ENCODE data around the gene PDIA5. TPM values are rescaled to one million over a fixed set of nuclear protein-coding genes. Genes with fewer than 3 reads are reported as not detected.

The PDIA5 gene
- total RNA-seq, 2 donors from 2014 or later: 36.5 to 40.1 TPM

GRCh38 chr3:123186695-123187094 lies 119.9 kb downstream of the PDIA5 start:
- no peak overlapping the region for H3K9ac ChIP-seq (ENCODE audit: low read depth in 2 of 2, low read length in 2 of 2)

GRCh38 chr3:123188058-123188457 lies 121.2 kb downstream of the PDIA5 start:
- Histone ChIP-seq H3K4me1 (no peaks in the 10 kb centered on the region), H3K9me3 (no peaks in the 10 kb centered on the region), H3K36me3 (no peaks in the 10 kb centered on the region), H3K27ac (no peak overlapping the region), H3K27me3 (no peaks in the 10 kb centered on the region), H3K4me3 (no peak overlapping the region), H3K9ac (ENCODE audit: low read depth in 2 of 2, low read length in 2 of 2) (no peak overlapping the region)
- no peak for TF ChIP-seq CTCF (IDR thresholded peaks at IDR 0.05)
- intact Hi-C loops (cut with DNase I): loop anchor here (10.0 kb wide), 1 partner anchor 163 kb away; the partner anchor contains the start of gene SEMA5B
- DNase-seq: no peak

More at GRCh38 chr3:123186695-123187094, 119.9 kb downstream of the PDIA5 start:
- no peak for TF ChIP-seq CTCF (IDR thresholded peaks at IDR 0.05)
- Histone ChIP-seq H3K4me3 (no peak overlapping the region), H3K27me3 (no peaks in the 10 kb centered on the region), H3K36me3 (no peaks in the 10 kb centered on the region), H3K27ac (no peak overlapping the region), H3K4me1 (no peaks in the 10 kb centered on the region), H3K9me3 (no peaks in the 10 kb centered on the region)
- intact Hi-C loops (cut with DNase I): loop anchor here (10.0 kb wide), 1 partner anchor 162 kb away; the partner anchor contains the start of gene SEMA5B
- no peak for DNase-seq

- Histone ChIP-seq H3K4me1 (no peaks in the 10 kb centered on the region), H3K27ac (no peak overlapping the region), H3K9ac (ENCODE audit: low read depth in 2 of 2, low read length in 2 of 2) (no peak overlapping the region), H3K27me3 (no peaks in the 10 kb centered on the region), H3K9me3 (no peaks in the 10 kb centered on the region), H3K4me3 (no peak overlapping the region), H3K36me3 (no peaks in the 10 kb centered on the region)
- intact Hi-C loops (cut with DNase I): loop anchor here (10.0 kb wide), 1 partner anchor 249 kb away; no protein-coding TSS in a partner anchor
- DNase-seq: no peak
- TF ChIP-seq CTCF (IDR thresholded peaks at IDR 0.05): no peak
Measured at GRCh38 chr3:123193448-123194101, 126.8 kb downstream of the PDIA5 start.

- no peaks in the 10 kb centered on the region for H3K4me1 ChIP-seq
- H3K9ac ChIP-seq (ENCODE audit: low read depth in 2 of 2, low read length in 2 of 2): no peak overlapping the region
- DNase-seq: peak; percentile 32
- no peaks in the 10 kb centered on the region for H3K9me3 ChIP-seq
- peak; percentile 36 for TF ChIP-seq CTCF (IDR thresholded peaks at IDR 0.05)
- H3K27ac ChIP-seq: no peak overlapping the region
- H3K36me3 ChIP-seq: no peaks in the 10 kb centered on the region
- H3K4me3 ChIP-seq: no peak overlapping the region
- H3K27me3 ChIP-seq: no peaks in the 10 kb centered on the region
- intact Hi-C loops (cut with DNase I): loop anchor here (10.0 kb wide), 1 partner anchor 250 kb away; no protein-coding TSS in a partner anchor
Measured at GRCh38 chr3:123194552-123194951, 127.7 kb downstream of the PDIA5 start.

GRCh38 chr3:123198372-123198771 lies 131.5 kb downstream of the PDIA5 start:
- DNase-seq: no peak
- H3K9me3 ChIP-seq: no peaks in the 10 kb centered on the region
- no peak for TF ChIP-seq CTCF (IDR thresholded peaks at IDR 0.05)
- no peak overlapping the region for H3K27ac ChIP-seq
- H3K4me1 ChIP-seq: no peaks in the 10 kb centered on the region
- H3K36me3 ChIP-seq: no peaks in the 10 kb centered on the region
- H3K27me3 ChIP-seq: no peaks in the 10 kb centered on the region
- H3K4me3 ChIP-seq: no peak overlapping the region
- intact Hi-C loops (cut with DNase I): loop anchor here (10.0 kb wide), 1 partner anchor 254 kb away; no protein-coding TSS in a partner anchor
- no peak overlapping the region for H3K9ac ChIP-seq (ENCODE audit: low read depth in 2 of 2, low read length in 2 of 2)

Measured in colonic mucosa (tissue), 4 donors.